Measurements from ENCODE around the gene WFDC5. TPM values are rescaled to one million over a fixed set of nuclear protein-coding genes. Genes with fewer than 3 reads are reported as not detected.

WFDC5 gene
- total and polyA plus RNA-seq, 10 of the 15 experiments (the other 5 are each of a cell fraction or from before 2014, with no cell fraction given), result 0.20 to 0.26 (median 0.21) TPM; not detected in 7

GRCh38 chr20:45136911-45137310 is 21.9 kb upstream of the WFDC5 start (continued):
- TF ChIP-seq ZNF207 (IDR thresholded peaks at IDR 0.05; ENCODE audit: borderline replicate concordance), result no peak

DNA sequence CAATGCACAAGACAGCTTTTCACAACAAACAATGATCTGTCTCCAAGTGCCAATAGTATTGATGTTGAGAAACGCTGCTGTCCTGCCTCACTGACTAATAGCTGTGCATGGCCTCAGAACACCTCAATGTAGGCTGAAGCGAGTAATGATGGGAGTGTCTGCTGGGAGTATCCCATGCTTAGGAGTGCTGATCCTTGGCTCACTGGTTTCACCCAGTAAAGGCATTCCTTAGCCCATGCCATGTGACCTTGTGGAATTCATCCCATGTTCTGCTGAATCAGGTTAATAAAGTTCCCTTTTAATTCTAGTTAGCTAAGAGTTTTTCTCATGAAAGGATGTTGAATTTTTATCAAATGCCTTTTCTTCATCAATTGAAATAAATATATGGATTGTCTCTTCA is 13.1 kb upstream of the WFDC5 start:
- CTCF ChIA-PET, result no interaction called here
- H3K9ac ChIP-seq (ENCODE audit: control insufficient read depth, insufficient read depth, low read length), result no peak overlapping the region

GRCh38 chr20:45124365-45124764 is 9.4 kb upstream of the WFDC5 start, which contains the start of gene WFDC12:
Gene WFDC12, minus strand, starts transcription at chr20:45124465. Its CDS starts 18 bp downstream, at chr20:45124447.
- POLR2A ChIA-PET, result interaction anchor here (0.6 kb wide), 1 partner anchor 527 kb away, joined by 3 read pairs; no protein-coding TSS in a partner anchor
- intact Hi-C loops (cut with micrococcal nuclease; ENCODE audit: unreplicated experiment), result no loop called here
- WGBS (ENCODE audit: insufficient coverage, insufficient replicate concordance, low lambda C conversion rate, missing lambda C conversion rate), result 18% methylated on average over 6 of the region's 6 CpGs
- no peak within 1 kb of the TSS for H3K4me3 ChIP-seq
- DNase-seq (ENCODE audit: low read depth, low spot score) (no peak), ATAC-seq (no peak), FAIRE-seq (no peak)
- CTCF ChIA-PET, result interaction anchor here (1.2 to 1.9 kb wide), 3 partner anchors 166 to 169 kb away, joined by 3 to 4 read pairs (median 4); no protein-coding TSS in a partner anchor
- H3K4me1 ChIP-seq (ENCODE audit: control insufficient read depth, insufficient read depth, low read length), result no peaks in the 10 kb centered on the region
- in situ Hi-C loops (cut with MboI), result no loop called here
- no peaks in the 10 kb centered on the region for H3K36me3 ChIP-seq (ENCODE audit: control insufficient read depth in 2 of 2, insufficient read depth in 2 of 2, low read length in 1 of 2)
- SMC1A ChIA-PET (ENCODE audit: uncharacterized antibody, unreplicated experiment), result no interaction called here
- no peak within 1 kb of the TSS for H3K9ac ChIP-seq (ENCODE audit: control insufficient read depth, insufficient read depth, low read length)
- no TSS peak for BruUV-seq (replicated peaks)
- no peak within 1 kb of the TSS for H2AFZ ChIP-seq (ENCODE audit: control insufficient read depth, low read depth, low read length)
- no peaks in the 10 kb centered on the region for H3K9me3 ChIP-seq (replicated peaks; ENCODE audit: control insufficient read depth, insufficient read depth, low read length)
- no peak within 1 kb of the TSS for H3K27ac ChIP-seq (ENCODE audit: control insufficient read depth, insufficient read depth)
- no peaks in the 10 kb centered on the region; a peak in 2 of 4 replicates for H3K27me3 ChIP-seq (replicated peaks in 1 of 2; ENCODE audit: control insufficient read depth in 2 of 2, insufficient read depth in 2 of 2, low read length in 1 of 2)
- H4K20me1 ChIP-seq (ENCODE audit: control insufficient read depth, insufficient read depth), result no peaks in the 10 kb centered on the region
- H3K79me2 ChIP-seq (ENCODE audit: control insufficient read depth, insufficient read depth, low read length), result no peaks in the 10 kb centered on the region
- no peak within 1 kb of the TSS for H3K4me2 ChIP-seq (ENCODE audit: control insufficient read depth, insufficient read depth)
- RAD21 ChIA-PET (ENCODE audit: unreplicated experiment), result no interaction called here
- TF ChIP-seq MTA3 (IDR thresholded peaks at IDR 0.05; ENCODE audit: borderline replicate concordance, low read length) (no peak), PAX8 (IDR thresholded peaks at IDR 0.05) (no peak), CBX3 (IDR thresholded peaks at IDR 0.05; ENCODE audit: borderline replicate concordance, low read depth) (no peak), EZH2 (IDR thresholded peaks at IDR 0.05; ENCODE audit: borderline replicate concordance, control insufficient read depth, low read depth, low read length) (no peak)
- TF ChIP-seq, protein P1, sequence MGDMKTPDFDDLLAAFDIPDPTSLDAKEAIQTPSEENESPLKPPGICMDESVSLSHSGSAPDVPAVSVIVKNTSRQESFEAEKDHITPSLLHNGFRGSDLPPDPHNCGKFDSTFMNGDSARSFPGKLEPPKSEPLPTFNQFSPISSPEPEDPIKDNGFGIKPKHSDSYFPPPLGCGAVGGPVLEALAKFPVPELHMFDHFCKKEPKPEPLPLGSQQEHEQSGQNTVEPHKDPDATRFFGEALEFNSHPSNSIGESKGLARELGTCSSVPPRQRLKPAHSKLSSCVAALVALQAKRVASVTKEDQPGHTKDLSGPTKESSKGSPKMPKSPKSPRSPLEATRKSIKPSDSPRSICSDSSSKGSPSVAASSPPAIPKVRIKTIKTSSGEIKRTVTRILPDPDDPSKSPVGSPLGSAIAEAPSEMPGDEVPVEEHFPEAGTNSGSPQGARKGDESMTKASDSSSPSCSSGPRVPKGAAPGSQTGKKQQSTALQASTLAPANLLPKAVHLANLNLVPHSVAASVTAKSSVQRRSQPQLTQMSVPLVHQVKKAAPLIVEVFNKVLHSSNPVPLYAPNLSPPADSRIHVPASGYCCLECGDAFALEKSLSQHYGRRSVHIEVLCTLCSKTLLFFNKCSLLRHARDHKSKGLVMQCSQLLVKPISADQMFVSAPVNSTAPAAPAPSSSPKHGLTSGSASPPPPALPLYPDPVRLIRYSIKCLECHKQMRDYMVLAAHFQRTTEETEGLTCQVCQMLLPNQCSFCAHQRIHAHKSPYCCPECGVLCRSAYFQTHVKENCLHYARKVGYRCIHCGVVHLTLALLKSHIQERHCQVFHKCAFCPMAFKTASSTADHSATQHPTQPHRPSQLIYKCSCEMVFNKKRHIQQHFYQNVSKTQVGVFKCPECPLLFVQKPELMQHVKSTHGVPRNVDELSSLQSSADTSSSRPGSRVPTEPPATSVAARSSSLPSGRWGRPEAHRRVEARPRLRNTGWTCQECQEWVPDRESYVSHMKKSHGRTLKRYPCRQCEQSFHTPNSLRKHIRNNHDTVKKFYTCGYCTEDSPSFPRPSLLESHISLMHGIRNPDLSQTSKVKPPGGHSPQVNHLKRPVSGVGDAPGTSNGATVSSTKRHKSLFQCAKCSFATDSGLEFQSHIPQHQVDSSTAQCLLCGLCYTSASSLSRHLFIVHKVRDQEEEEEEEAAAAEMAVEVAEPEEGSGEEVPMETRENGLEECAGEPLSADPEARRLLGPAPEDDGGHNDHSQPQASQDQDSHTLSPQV (IDR thresholded peaks at IDR 0.05), result no peak

More for the DNA sequence above, 13.1 kb upstream of the WFDC5 start:
- FAIRE-seq (no peak), DNase-seq (ENCODE audit: low read depth, low spot score) (no peak), ATAC-seq (no peak)
- H4K20me1 ChIP-seq (ENCODE audit: control insufficient read depth, insufficient read depth), result no peaks in the 10 kb centered on the region
- no peak overlapping the region for H3K27ac ChIP-seq (ENCODE audit: control insufficient read depth, insufficient read depth)
- intact Hi-C loops (cut with micrococcal nuclease; ENCODE audit: unreplicated experiment), result no loop called here
- H3K4me3 ChIP-seq, result no peak overlapping the region
- no peak overlapping the region for H3K4me2 ChIP-seq (ENCODE audit: control insufficient read depth, insufficient read depth)
- H3K79me2 ChIP-seq (ENCODE audit: control insufficient read depth, insufficient read depth, low read length), result no peaks in the 10 kb centered on the region
- no TSS peak for BruUV-seq (replicated peaks)
- H3K27me3 ChIP-seq (replicated peaks in 1 of 2; ENCODE audit: control insufficient read depth in 2 of 2, insufficient read depth in 2 of 2, low read length in 1 of 2), result no peaks in the 10 kb centered on the region; a peak in 1 of 4 replicates
- ChIA-PET RAD21 (ENCODE audit: unreplicated experiment) (no interaction called here), POLR2A (no interaction called here), SMC1A (ENCODE audit: uncharacterized antibody, unreplicated experiment) (no interaction called here)
- WGBS (ENCODE audit: insufficient coverage, insufficient replicate concordance, low lambda C conversion rate, missing lambda C conversion rate), result 39% methylated on average over 2 of the region's 2 CpGs
- in situ Hi-C loops (cut with MboI), result no loop called here
- no peaks in the 10 kb centered on the region for H3K36me3 ChIP-seq (ENCODE audit: control insufficient read depth in 2 of 2, insufficient read depth in 2 of 2, low read length in 1 of 2)
- no peak overlapping the region for H2AFZ ChIP-seq (ENCODE audit: control insufficient read depth, low read depth, low read length)
- H3K9me3 ChIP-seq (replicated peaks; ENCODE audit: control insufficient read depth, insufficient read depth, low read length), result no peaks in the 10 kb centered on the region
- no peaks in the 10 kb centered on the region for H3K4me1 ChIP-seq (ENCODE audit: control insufficient read depth, insufficient read depth, low read length)
- TF ChIP-seq, protein P2, sequence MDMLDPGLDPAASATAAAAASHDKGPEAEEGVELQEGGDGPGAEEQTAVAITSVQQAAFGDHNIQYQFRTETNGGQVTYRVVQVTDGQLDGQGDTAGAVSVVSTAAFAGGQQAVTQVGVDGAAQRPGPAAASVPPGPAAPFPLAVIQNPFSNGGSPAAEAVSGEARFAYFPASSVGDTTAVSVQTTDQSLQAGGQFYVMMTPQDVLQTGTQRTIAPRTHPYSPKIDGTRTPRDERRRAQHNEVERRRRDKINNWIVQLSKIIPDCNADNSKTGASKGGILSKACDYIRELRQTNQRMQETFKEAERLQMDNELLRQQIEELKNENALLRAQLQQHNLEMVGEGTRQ (IDR thresholded peaks at IDR 0.05; ENCODE audit: borderline replicate concordance, low read depth, low read length), result no peak
- no peak for TF ChIP-seq SUZ12 (IDR thresholded peaks at IDR 0.05; ENCODE audit: unreplicated experiment)
